HepG2 (cell line): ENCODE results near the gene SRCIN1. TPM values are rescaled to one million over a fixed set of nuclear protein-coding genes. Genes with fewer than 3 reads are reported as not detected.
A peak's percentile ranks its signal among the peaks of the same experiment; 100 is the strongest.

ENCODE experiments used
- BCL3 ChIP-seq: sonication (generic); formaldehyde crosslinking; IDR thresholded peaks from 2 replicates; pipeline ENCODE4 v1.5.1; 2020; ENCODE audit warnings: mild to moderate bottlenecking, missing genetic modification reagents, moderate library complexity
- CBFB ChIP-seq: sonication (generic); formaldehyde crosslinking; IDR thresholded peaks from 2 replicates; pipeline ENCODE4 v1.4.0; 2020; ENCODE audit warnings: missing genetic modification reagents
- IKZF5 ChIP-seq: IDR thresholded peaks from 2 replicates; pipeline ENCODE4 v1.6.1; 2018; ENCODE audit warnings: missing genetic modification reagents, mild to moderate bottlenecking, missing compliant biosample characterization
- JUNB ChIP-seq: sonication (generic); formaldehyde crosslinking; IDR thresholded peaks from 2 replicates; pipeline ENCODE4 v1.8.0; 2022; ENCODE audit warnings: missing genetic modification reagents, mild to moderate bottlenecking, borderline replicate concordance
- KLF9 ChIP-seq: IDR thresholded peaks from 2 replicates; pipeline ENCODE4 v1.6.1; 2016; ENCODE audit warnings: low read depth
- MAFK ChIP-seq, 2 experiments: IDR thresholded peaks in 1 of 2; conservative IDR thresholded peaks in 1 of 2; 2 replicates each; pipeline ENCODE4 v1.6.1; 2011; ENCODE audit warnings: improper control_type of control experiment in 2 of 2, low read length in 2 of 2
- SP4 ChIP-seq: sonication (generic); formaldehyde crosslinking; IDR thresholded peaks from 2 replicates; pipeline ENCODE4 v1.8.1; 2023; ENCODE audit warnings: mild to moderate bottlenecking, missing genetic modification reagents
- UBTF ChIP-seq: sonication (generic); formaldehyde crosslinking; IDR thresholded peaks from 2 replicates; pipeline ENCODE4 v1.4.0; 2020; ENCODE audit warnings: mild to moderate bottlenecking, missing genetic modification reagents
- ZNF274 ChIP-seq: sonication (generic); formaldehyde crosslinking; IDR thresholded peaks from 2 replicates; pipeline ENCODE4 v1.5.1; 2020; ENCODE audit warnings: mild to moderate bottlenecking, missing genetic modification reagents
- polyA plus RNA-seq, 8 experiments: library from polyadenylated mRNA; depleted of rRNA in 3 of 8; stranded (reverse) in 7 of 8; unstranded in 1 of 8; fragments of >200 nt; fragmentation: Illumina TruSeq in 4 of 8; extraction: Trizol in 4 of 8; gene quantifications; 2 replicates each; pipeline versions ENCODE4 v1.2.1 to v1.2.3, GENCODE V29; 2011 to 2016; ENCODE audit warnings: low read depth in 4 of 8, missing spikeins in 1 of 8, mixed read lengths in 1 of 8; ENCODE audit not compliant: insufficient read depth in 1 of 8
- total RNA-seq, 5 experiments: library from RNA; depleted of rRNA; stranded (reverse); fragments of >200 nt; fragmentation: Illumina TruSeq; extraction: Trizol; gene quantifications; 2 replicates each; pipeline ENCODE4 v1.2.3, GENCODE V29; 2016; ENCODE audit warnings: low read depth in 1 of 5
- TF ChIP-seq, protein P1 (sequence below), 2 experiments: fragments of 450-650 bp in 1 of 2; sonication (generic) in 1 of 2; formaldehyde crosslinking in 1 of 2; IDR thresholded peaks; 2 replicates each; pipeline versions ENCODE4 v1.6.1 to v1.8.0; 2016 to 2022; ENCODE audit warnings: antibody characterized with exemption in 1 of 2, mild to moderate bottlenecking in 1 of 2, missing genetic modification reagents in 1 of 2
- TF ChIP-seq, protein P2 (sequence below): sonication (generic); formaldehyde crosslinking; IDR thresholded peaks from 2 replicates; pipeline ENCODE4 v1.8.0; 2022; ENCODE audit warnings: mild to moderate bottlenecking, missing genetic modification reagents; ENCODE audit not compliant: insufficient replicate concordance

The SRCIN1 gene
- total and polyA plus RNA-seq, 2 of the 13 experiments (the other 11 are each of a cell fraction or from before 2014, with no cell fraction given), result 1.2 to 9.6 TPM

DNA sequence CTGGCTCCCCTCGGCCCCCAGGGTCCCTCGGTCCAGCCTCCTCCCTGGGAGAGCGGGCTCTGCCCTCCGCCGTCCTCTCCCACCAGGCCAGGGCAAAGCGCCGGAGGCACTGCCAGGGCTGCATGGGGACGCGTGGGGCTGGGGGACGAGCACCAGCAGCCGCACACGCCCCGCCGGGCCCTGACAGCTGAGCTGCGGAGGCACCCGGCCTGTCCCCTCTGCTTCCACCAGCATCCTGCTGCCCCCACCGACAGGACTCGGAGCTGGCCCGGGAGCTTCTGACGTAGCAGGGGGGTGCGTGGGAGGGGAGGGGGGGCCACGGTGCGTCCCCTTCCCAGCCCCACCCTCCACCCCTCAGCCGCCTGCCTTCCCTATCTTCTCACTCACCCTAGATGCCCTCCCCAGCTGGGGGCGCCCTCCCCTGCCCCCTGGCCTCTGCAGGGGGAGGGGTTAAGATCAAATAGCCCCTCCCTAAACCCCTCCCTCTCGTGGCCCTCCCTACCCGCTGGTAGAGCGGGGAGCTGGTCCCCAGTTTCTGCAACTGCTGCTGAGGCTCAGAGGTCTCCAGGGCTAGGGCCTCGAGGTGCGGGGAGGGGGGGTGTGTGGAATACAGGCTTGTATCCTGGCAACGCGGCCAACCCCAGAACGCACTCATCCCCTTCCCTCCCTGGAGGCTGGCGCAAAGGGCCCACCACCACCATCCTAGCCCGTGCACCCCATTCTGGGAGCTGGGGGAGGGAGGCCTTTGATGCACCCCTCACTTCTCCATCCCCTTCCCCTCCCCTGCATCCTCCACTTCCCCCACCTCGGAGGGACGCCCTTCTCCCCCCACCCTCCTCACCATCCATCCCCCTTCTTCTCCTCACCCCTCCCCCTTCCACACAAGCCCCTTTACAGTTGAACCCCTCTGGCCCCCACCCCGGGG is 1.0 kb downstream of the SRCIN1 start (continued):
- TF ChIP-seq IKZF5 (CRISPR knock-in tag) (peak; percentile 38; the same call in 1 of the 2 replicates), JUNB (CRISPR knock-in tag) (no peak), SP4 (CRISPR knock-in tag) (no peak), UBTF (CRISPR knock-in tag) (no peak), MAFK (conservative IDR thresholded peaks at IDR 0.05 in 1 of 2, IDR thresholded peaks at IDR 0.05 in 1 of 2; ENCODE audit: low read length in 2 of 2) (no peak), CBFB (no peak; the same call in 1 of the 2 replicates), ZNF274 (no peak), KLF9 (CRISPR knock-in tag) (no peak), BCL3 (CRISPR knock-in tag) (no peak)
- TF ChIP-seq, protein P1, sequence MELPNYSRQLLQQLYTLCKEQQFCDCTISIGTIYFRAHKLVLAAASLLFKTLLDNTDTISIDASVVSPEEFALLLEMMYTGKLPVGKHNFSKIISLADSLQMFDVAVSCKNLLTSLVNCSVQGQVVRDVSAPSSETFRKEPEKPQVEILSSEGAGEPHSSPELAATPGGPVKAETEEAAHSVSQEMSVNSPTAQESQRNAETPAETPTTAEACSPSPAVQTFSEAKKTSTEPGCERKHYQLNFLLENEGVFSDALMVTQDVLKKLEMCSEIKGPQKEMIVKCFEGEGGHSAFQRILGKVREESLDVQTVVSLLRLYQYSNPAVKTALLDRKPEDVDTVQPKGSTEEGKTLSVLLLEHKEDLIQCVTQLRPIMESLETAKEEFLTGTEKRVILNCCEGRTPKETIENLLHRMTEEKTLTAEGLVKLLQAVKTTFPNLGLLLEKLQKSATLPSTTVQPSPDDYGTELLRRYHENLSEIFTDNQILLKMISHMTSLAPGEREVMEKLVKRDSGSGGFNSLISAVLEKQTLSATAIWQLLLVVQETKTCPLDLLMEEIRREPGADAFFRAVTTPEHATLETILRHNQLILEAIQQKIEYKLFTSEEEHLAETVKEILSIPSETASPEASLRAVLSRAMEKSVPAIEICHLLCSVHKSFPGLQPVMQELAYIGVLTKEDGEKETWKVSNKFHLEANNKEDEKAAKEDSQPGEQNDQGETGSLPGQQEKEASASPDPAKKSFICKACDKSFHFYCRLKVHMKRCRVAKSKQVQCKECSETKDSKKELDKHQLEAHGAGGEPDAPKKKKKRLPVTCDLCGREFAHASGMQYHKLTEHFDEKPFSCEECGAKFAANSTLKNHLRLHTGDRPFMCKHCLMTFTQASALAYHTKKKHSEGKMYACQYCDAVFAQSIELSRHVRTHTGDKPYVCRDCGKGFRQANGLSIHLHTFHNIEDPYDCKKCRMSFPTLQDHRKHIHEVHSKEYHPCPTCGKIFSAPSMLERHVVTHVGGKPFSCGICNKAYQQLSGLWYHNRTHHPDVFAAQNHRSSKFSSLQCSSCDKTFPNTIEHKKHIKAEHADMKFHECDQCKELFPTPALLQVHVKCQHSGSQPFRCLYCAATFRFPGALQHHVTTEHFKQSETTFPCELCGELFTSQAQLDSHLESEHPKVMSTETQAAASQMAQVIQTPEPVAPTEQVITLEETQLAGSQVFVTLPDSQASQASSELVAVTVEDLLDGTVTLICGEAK (IDR thresholded peaks at IDR 0.05), result no peak
- TF ChIP-seq, protein P1 (CRISPR knock-in tag; IDR thresholded peaks at IDR 0.05), result peak; percentile 27; the same call in 1 of the 2 replicates
- TF ChIP-seq, protein P2, sequence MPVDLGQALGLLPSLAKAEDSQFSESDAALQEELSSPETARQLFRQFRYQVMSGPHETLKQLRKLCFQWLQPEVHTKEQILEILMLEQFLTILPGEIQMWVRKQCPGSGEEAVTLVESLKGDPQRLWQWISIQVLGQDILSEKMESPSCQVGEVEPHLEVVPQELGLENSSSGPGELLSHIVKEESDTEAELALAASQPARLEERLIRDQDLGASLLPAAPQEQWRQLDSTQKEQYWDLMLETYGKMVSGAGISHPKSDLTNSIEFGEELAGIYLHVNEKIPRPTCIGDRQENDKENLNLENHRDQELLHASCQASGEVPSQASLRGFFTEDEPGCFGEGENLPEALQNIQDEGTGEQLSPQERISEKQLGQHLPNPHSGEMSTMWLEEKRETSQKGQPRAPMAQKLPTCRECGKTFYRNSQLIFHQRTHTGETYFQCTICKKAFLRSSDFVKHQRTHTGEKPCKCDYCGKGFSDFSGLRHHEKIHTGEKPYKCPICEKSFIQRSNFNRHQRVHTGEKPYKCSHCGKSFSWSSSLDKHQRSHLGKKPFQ (CRISPR knock-in tag), result no peak
